Stimulated activated memory B cell treated with anti-CD40 and anti-IgM and Interleukin-4, amounts not matched to agents 10 μg/mL and 1 μg/mL and 100 μg/mL, for 72 hours (primary cell): ENCODE data around the gene AMBRA1.
"Not testable (repeated sequence)": the region's sequence is repeated elsewhere in the genome, so short reads cannot be mapped to it uniquely, and the experiment has no call there.

Source experiments
- ATAC-seq: fragments of 150-1000 bp; cut with Tn5 transposase; 2 replicates; pipeline ENCODE4 v1.10.0; 2021
- H3K27ac Mint-ChIP-seq: one replicate; pipeline ENCODE4 v1.8.0; 2022; ENCODE audit warnings: mild to moderate bottlenecking, mixed read lengths
- H3K27me3 Mint-ChIP-seq: one replicate; pipeline ENCODE4 v1.8.0; 2022; ENCODE audit warnings: mixed read lengths
- H3K36me3 Mint-ChIP-seq: one replicate; pipeline ENCODE4 v1.8.0; 2022; ENCODE audit warnings: mixed read lengths
- H3K4me1 Mint-ChIP-seq: one replicate; pipeline ENCODE4 v1.8.0; 2022; ENCODE audit warnings: mixed read lengths
- H3K4me3 Mint-ChIP-seq: one replicate; pipeline ENCODE4 v1.8.0; 2022; ENCODE audit warnings: mild to moderate bottlenecking, moderate library complexity, mixed read lengths
- H3K9me3 Mint-ChIP-seq: one replicate; pipeline ENCODE4 v1.8.0; 2022; ENCODE audit warnings: mixed read lengths

The AMBRA1 gene

GRCh38 chr11:46381048-46381818, 212.6 kb downstream of the AMBRA1 start, which contains the start of gene MDK:
TSS of gene MDK (plus strand) at chr11:46381669. CDS start at chr11:46382058, 389 bp downstream.
- Mint-ChIP-seq H3K4me3 (peak within 1 kb of the TSS; percentile 74), H3K4me1 (peaks cover 19% of the 10 kb centered on the region), H3K9me3 (no peaks in the 10 kb centered on the region), H3K36me3 (peaks cover 18% of the 10 kb centered on the region), H3K27me3 (peaks cover 46% of the 10 kb centered on the region), H3K27ac (peak within 1 kb of the TSS; percentile 35)
- peak; percentile 21 for ATAC-seq

- Mint-ChIP-seq H3K9me3 (no peaks in the 10 kb centered on the region), H3K4me3 (peak overlapping the region; percentile 74), H3K27ac (peak overlapping the region; percentile 35), H3K36me3 (peaks cover 20% of the 10 kb centered on the region), H3K27me3 (peaks cover 39% of the 10 kb centered on the region), H3K4me1 (peaks cover 19% of the 10 kb centered on the region)
- peak; percentile 39 for ATAC-seq
Measured at GRCh38 chr11:46380340-46381047, 213.3 kb downstream of the AMBRA1 start.

GRCh38 chr11:46379482-46380293, 214.1 kb downstream of the AMBRA1 start:
- Mint-ChIP-seq H3K27me3 (peaks cover 31% of the 10 kb centered on the region), H3K36me3 (peaks cover 28% of the 10 kb centered on the region), H3K4me1 (peaks cover 19% of the 10 kb centered on the region), H3K4me3 (peak overlapping the region; percentile 18)
- not testable (repeated sequence) for H3K27ac Mint-ChIP-seq, ATAC-seq, H3K9me3 Mint-ChIP-seq

- no peak overlapping the region for H3K4me3 Mint-ChIP-seq
- H3K4me1 Mint-ChIP-seq, result peaks cover 19% of the 10 kb centered on the region
- no peak overlapping the region for H3K27ac Mint-ChIP-seq
- peaks cover 28% of the 10 kb centered on the region for H3K36me3 Mint-ChIP-seq
- H3K9me3 Mint-ChIP-seq, result no peaks in the 10 kb centered on the region
- peaks cover 23% of the 10 kb centered on the region for H3K27me3 Mint-ChIP-seq
- ATAC-seq, result no peak
Measured at GRCh38 chr11:46378811-46379481, 214.9 kb downstream of the AMBRA1 start.

- peaks cover 17% of the 10 kb centered on the region for H3K27me3 Mint-ChIP-seq
- no peak for ATAC-seq
- no peaks in the 10 kb centered on the region for H3K9me3 Mint-ChIP-seq
- no peak overlapping the region for H3K27ac Mint-ChIP-seq
- H3K4me1 Mint-ChIP-seq, result peaks cover 19% of the 10 kb centered on the region
- no peak overlapping the region for H3K4me3 Mint-ChIP-seq
- H3K36me3 Mint-ChIP-seq, result peaks cover 28% of the 10 kb centered on the region
Measured at GRCh38 chr11:46378296-46378695, 215.5 kb downstream of the AMBRA1 start.

GRCh38 chr11:46377831-46378230, 216.0 kb downstream of the AMBRA1 start:
- Mint-ChIP-seq H3K4me3 (no peak overlapping the region), H3K9me3 (no peaks in the 10 kb centered on the region), H3K36me3 (peaks cover 29% of the 10 kb centered on the region), H3K27me3 (peaks cover 12% of the 10 kb centered on the region), H3K27ac (no peak overlapping the region), H3K4me1 (peaks cover 19% of the 10 kb centered on the region)
- no peak for ATAC-seq

- Mint-ChIP-seq H3K36me3 (peaks cover 34% of the 10 kb centered on the region), H3K9me3 (no peaks in the 10 kb centered on the region), H3K4me1 (peaks cover 17% of the 10 kb centered on the region), H3K4me3 (no peak overlapping the region), H3K27ac (no peak overlapping the region), H3K27me3 (peaks cover 7% of the 10 kb centered on the region)
- no peak for ATAC-seq
Measured at GRCh38 chr11:46377290-46377689, 216.5 kb downstream of the AMBRA1 start.

- no peaks in the 10 kb centered on the region for H3K9me3 Mint-ChIP-seq
- no peak overlapping the region for H3K27ac Mint-ChIP-seq
- no peak for ATAC-seq
- H3K36me3 Mint-ChIP-seq, result peaks cover 34% of the 10 kb centered on the region
- H3K4me1 Mint-ChIP-seq, result peaks cover 11% of the 10 kb centered on the region
- no peaks in the 10 kb centered on the region for H3K27me3 Mint-ChIP-seq
- no peak overlapping the region for H3K4me3 Mint-ChIP-seq
Measured at GRCh38 chr11:46376258-46377050, 217.4 kb downstream of the AMBRA1 start.

- H3K27ac Mint-ChIP-seq, result no peak overlapping the region
- H3K36me3 Mint-ChIP-seq, result peaks cover 34% of the 10 kb centered on the region
- no peak for ATAC-seq
Measured at GRCh38 chr11:46375392-46376101, 218.3 kb downstream of the AMBRA1 start.

GRCh38 chr11:46374815-46375214, 219.0 kb downstream of the AMBRA1 start:
- Mint-ChIP-seq H3K27me3 (no peaks in the 10 kb centered on the region), H3K27ac (no peak overlapping the region), H3K36me3 (peaks cover 40% of the 10 kb centered on the region), H3K9me3 (no peaks in the 10 kb centered on the region), H3K4me3 (no peak overlapping the region), H3K4me1 (peaks cover 7% of the 10 kb centered on the region)
- no peak for ATAC-seq

More at GRCh38 chr11:46375392-46376101, 218.3 kb downstream of the AMBRA1 start:
- Mint-ChIP-seq H3K4me1 (peaks cover 11% of the 10 kb centered on the region), H3K4me3 (no peak overlapping the region), H3K27me3 (no peaks in the 10 kb centered on the region), H3K9me3 (no peaks in the 10 kb centered on the region)

GRCh38 chr11:46373787-46374740, 219.8 kb downstream of the AMBRA1 start:
- ATAC-seq, result no peak
- Mint-ChIP-seq H3K27me3 (no peaks in the 10 kb centered on the region), H3K4me3 (no peak overlapping the region), H3K27ac (no peak overlapping the region), H3K4me1 (peaks cover under 1% of the 10 kb centered on the region), H3K9me3 (no peaks in the 10 kb centered on the region), H3K36me3 (peaks cover 48% of the 10 kb centered on the region)

- not testable (repeated sequence) for ATAC-seq, H3K9me3 Mint-ChIP-seq, H3K27me3 Mint-ChIP-seq, H3K4me1 Mint-ChIP-seq, H3K27ac Mint-ChIP-seq, H3K4me3 Mint-ChIP-seq
- peaks cover 49% of the 10 kb centered on the region for H3K36me3 Mint-ChIP-seq
Measured at GRCh38 chr11:46372501-46372900, 221.3 kb downstream of the AMBRA1 start.

- no peak overlapping the region for H3K27ac Mint-ChIP-seq
Measured at GRCh38 chr11:46372086-46372485, 221.7 kb downstream of the AMBRA1 start.

More at GRCh38 chr11:46372086-46372485, 221.7 kb downstream of the AMBRA1 start:
- H3K9me3 Mint-ChIP-seq, result no peaks in the 10 kb centered on the region
- no peak overlapping the region for H3K4me3 Mint-ChIP-seq
- H3K36me3 Mint-ChIP-seq, result peaks cover 45% of the 10 kb centered on the region
- H3K4me1 Mint-ChIP-seq, result peaks cover 5% of the 10 kb centered on the region
- no peaks in the 10 kb centered on the region for H3K27me3 Mint-ChIP-seq
- no peak for ATAC-seq
